Activated naive CD8-positive, alpha-beta T cell treated with anti-CD3 and anti-CD28 coated beads, Interleukin-2, amount 10 ng/mL, durations not matched to agents 7 days and 5 days (primary cell): ENCODE data around the gene PTER. TPM values are rescaled to one million over a fixed set of nuclear protein-coding genes. Genes with fewer than 3 reads are reported as not detected.
A peak's percentile ranks its signal among the peaks of the same experiment; 100 is the strongest.

Experiments
- ATAC-seq: fragments of 150-1000 bp; cut with Tn5 transposase; one replicate; pipeline ENCODE4 v1.10.0; 2021; ENCODE audit warnings: low read depth, moderate library complexity
- POLR2A ChIA-PET: fragments of 350-600 bp; sonication (Branson Sonifier 250); formaldehyde crosslinking; loops from one replicate; lab custom pipeline; 2021; ENCODE audit warnings: antibody characterized with exemption; lab: Charles Lee
- DNase-seq: peaks from one replicate; pipeline ENCODE4 v3.0.0; 2021
- H3K27ac Mint-ChIP-seq: one replicate; pipeline ENCODE4 v1.8.0; 2022; ENCODE audit warnings: mild to moderate bottlenecking, mixed read lengths
- H3K27me3 Mint-ChIP-seq: one replicate; pipeline ENCODE4 v1.8.0; 2022; ENCODE audit warnings: mild to moderate bottlenecking, moderate library complexity, mixed read lengths
- H3K36me3 Mint-ChIP-seq: one replicate; pipeline ENCODE4 v1.8.0; 2021; ENCODE audit warnings: mild to moderate bottlenecking, mixed read lengths
- H3K4me1 Mint-ChIP-seq: one replicate; pipeline ENCODE4 v1.8.0; 2021; ENCODE audit warnings: mixed read lengths
- H3K4me3 Mint-ChIP-seq: one replicate; pipeline ENCODE4 v1.8.0; 2022; ENCODE audit warnings: mild to moderate bottlenecking, moderate library complexity, mixed read lengths
- H3K9me3 Mint-ChIP-seq: one replicate; pipeline ENCODE4 v1.8.0; 2021; ENCODE audit warnings: mixed read lengths
- total RNA-seq, 2 experiments: library from RNA; stranded (reverse); gene quantifications; one replicate each; pipeline ENCODE4 v1.2.3, GENCODE V29; 2021

The PTER gene
- 10 to 100 TPM; 19.8 to 21.3 TPM for total RNA-seq

- ATAC-seq = peak; percentile 97
- H3K27ac Mint-ChIP-seq = peak within 1 kb of the TSS; percentile 94
- H3K9me3 Mint-ChIP-seq = no peaks in the 10 kb centered on the region
- H3K4me1 Mint-ChIP-seq = peaks cover 34% of the 10 kb centered on the region
- H3K4me3 Mint-ChIP-seq = peak within 1 kb of the TSS; percentile 91
- peak; percentile 98 for DNase-seq
- H3K27me3 Mint-ChIP-seq = peaks cover 19% of the 10 kb centered on the region
- POLR2A ChIA-PET = interaction anchor here (1.0 to 1.3 kb wide), 3 partner anchors 381 to 793 kb away, joined by 3 to 5 read pairs (median 4); partner anchors contain the start of genes MINDY3 and RSU1
- peaks cover 18% of the 10 kb centered on the region for H3K36me3 Mint-ChIP-seq
Observed at GRCh38 chr10:16436758-16437539, at the start of gene PTER. Gene PTER (plus strand): TSS chr10:16437010. CDS start chr10:16484385, 47,375 bp downstream.

- Mint-ChIP-seq H3K27me3 (peaks cover 3% of the 10 kb centered on the region), H3K9me3 (no peaks in the 10 kb centered on the region), H3K4me3 (no peak overlapping the region), H3K4me1 (no peaks in the 10 kb centered on the region), H3K27ac (no peak overlapping the region), H3K36me3 (no peaks in the 10 kb centered on the region)
- ATAC-seq = no peak
- POLR2A ChIA-PET = no interaction called here
- DNase-seq = no peak
Observed at GRCh38 chr10:16392531-16393069, 44.2 kb upstream of the PTER start.

- POLR2A ChIA-PET = no interaction called here
- H3K4me3 Mint-ChIP-seq = no peak overlapping the region
- no peaks in the 10 kb centered on the region for H3K9me3 Mint-ChIP-seq
Observed at GRCh38 chr10:16393271-16393858, 43.4 kb upstream of the PTER start.

GRCh38 chr10:16401416-16401815, 35.4 kb upstream of the PTER start:
- POLR2A ChIA-PET = no interaction called here
- Mint-ChIP-seq H3K27ac (no peak overlapping the region), H3K9me3 (no peaks in the 10 kb centered on the region), H3K4me1 (peaks cover 2% of the 10 kb centered on the region), H3K27me3 (no peaks in the 10 kb centered on the region), H3K4me3 (no peak overlapping the region), H3K36me3 (no peaks in the 10 kb centered on the region)
- no peak for ATAC-seq
- DNase-seq = no peak

More at GRCh38 chr10:16393271-16393858, 43.4 kb upstream of the PTER start:
- Mint-ChIP-seq H3K4me1 (no peaks in the 10 kb centered on the region), H3K36me3 (no peaks in the 10 kb centered on the region), H3K27me3 (peaks cover 3% of the 10 kb centered on the region), H3K27ac (no peak overlapping the region)
- ATAC-seq (no peak), DNase-seq (no peak)

GRCh38 chr10:16408379-16408778, 28.4 kb upstream of the PTER start:
- Mint-ChIP-seq H3K27me3 (peaks cover 6% of the 10 kb centered on the region), H3K27ac (no peak overlapping the region), H3K4me3 (no peak overlapping the region), H3K4me1 (peaks cover 4% of the 10 kb centered on the region), H3K9me3 (no peaks in the 10 kb centered on the region), H3K36me3 (no peaks in the 10 kb centered on the region)
- no peak for ATAC-seq
- POLR2A ChIA-PET = no interaction called here
- DNase-seq = no peak

- no peak for ATAC-seq
- H3K27me3 Mint-ChIP-seq = peaks cover 2% of the 10 kb centered on the region
- H3K9me3 Mint-ChIP-seq = no peaks in the 10 kb centered on the region
- POLR2A ChIA-PET = no interaction called here
- no peaks in the 10 kb centered on the region for H3K36me3 Mint-ChIP-seq
- no peak overlapping the region for H3K4me3 Mint-ChIP-seq
- no peak overlapping the region for H3K27ac Mint-ChIP-seq
- no peak for DNase-seq
- H3K4me1 Mint-ChIP-seq = peaks cover 2% of the 10 kb centered on the region
Observed at GRCh38 chr10:16417341-16417740, 19.5 kb upstream of the PTER start.

GRCh38 chr10:16423599-16423998, 13.2 kb upstream of the PTER start:
- Mint-ChIP-seq H3K36me3 (no peaks in the 10 kb centered on the region), H3K4me3 (no peak overlapping the region), H3K27ac (no peak overlapping the region), H3K27me3 (peaks cover 5% of the 10 kb centered on the region), H3K4me1 (no peaks in the 10 kb centered on the region), H3K9me3 (peaks cover 3% of the 10 kb centered on the region)
- POLR2A ChIA-PET = no interaction called here
- DNase-seq = no peak
- no peak for ATAC-seq

- H3K9me3 Mint-ChIP-seq = peaks cover 3% of the 10 kb centered on the region
- H3K27me3 Mint-ChIP-seq = peaks cover 5% of the 10 kb centered on the region
Observed at GRCh38 chr10:16425449-16425848, 11.4 kb upstream of the PTER start.

GRCh38 chr10:16429539-16429938, 7.3 kb upstream of the PTER start:
- Mint-ChIP-seq H3K27me3 (peaks cover 14% of the 10 kb centered on the region), H3K4me3 (no peak overlapping the region), H3K9me3 (peaks cover 3% of the 10 kb centered on the region), H3K4me1 (no peaks in the 10 kb centered on the region), H3K27ac (no peak overlapping the region), H3K36me3 (no peaks in the 10 kb centered on the region)
- no peak for ATAC-seq
- POLR2A ChIA-PET = no interaction called here
- no peak for DNase-seq

More at GRCh38 chr10:16425449-16425848, 11.4 kb upstream of the PTER start:
- Mint-ChIP-seq H3K36me3 (no peaks in the 10 kb centered on the region), H3K27ac (no peak overlapping the region), H3K4me3 (no peak overlapping the region), H3K4me1 (no peaks in the 10 kb centered on the region)
- DNase-seq (no peak), ATAC-seq (no peak)
- POLR2A ChIA-PET = no interaction called here

GRCh38 chr10:16436367-16436757, 448 bp upstream of the PTER start:
- POLR2A ChIA-PET = interaction anchor here (0.6 to 1.1 kb wide), 2 partner anchors 381 to 590 kb away, joined by 3 to 5 read pairs; partner anchors contain the start of gene RSU1

GRCh38 chr10:16437540-16437894, 707 bp downstream of the PTER start:
- Mint-ChIP-seq H3K27ac (peak overlapping the region; percentile 94), H3K4me1 (peaks cover 34% of the 10 kb centered on the region), H3K36me3 (peaks cover 18% of the 10 kb centered on the region), H3K4me3 (peak overlapping the region; percentile 91), H3K9me3 (no peaks in the 10 kb centered on the region), H3K27me3 (peaks cover 19% of the 10 kb centered on the region)
- POLR2A ChIA-PET = interaction anchor here (1.0 to 1.3 kb wide), 4 partner anchors 380 to 792 kb away, joined by 3 to 5 read pairs (median 4); partner anchors contain the start of genes MINDY3 and RSU1
- ATAC-seq = no peak
- no peak for DNase-seq

More at GRCh38 chr10:16436367-16436757, 448 bp upstream of the PTER start:
- Mint-ChIP-seq H3K27ac (peak overlapping the region; percentile 94), H3K27me3 (peaks cover 19% of the 10 kb centered on the region), H3K4me3 (peak overlapping the region; percentile 91), H3K4me1 (peaks cover 32% of the 10 kb centered on the region), H3K36me3 (peaks cover 14% of the 10 kb centered on the region), H3K9me3 (no peaks in the 10 kb centered on the region)
- ATAC-seq (peak; percentile 10), DNase-seq (peak; percentile 42)

- Mint-ChIP-seq H3K27me3 (peaks cover 8% of the 10 kb centered on the region), H3K4me3 (no peak overlapping the region), H3K9me3 (no peaks in the 10 kb centered on the region), H3K4me1 (peaks cover 36% of the 10 kb centered on the region), H3K27ac (no peak overlapping the region), H3K36me3 (peaks cover 23% of the 10 kb centered on the region)
- POLR2A ChIA-PET = interaction anchor here (0.6 kb wide), 1 partner anchor 492 kb away, joined by 3 read pairs; no protein-coding TSS in a partner anchor
- DNase-seq (no peak), ATAC-seq (no peak)
Observed at GRCh38 chr10:16439295-16439694, 2.5 kb downstream of the PTER start.

- Mint-ChIP-seq H3K4me3 (no peak overlapping the region), H3K4me1 (peaks cover 36% of the 10 kb centered on the region), H3K36me3 (peaks cover 28% of the 10 kb centered on the region), H3K9me3 (no peaks in the 10 kb centered on the region), H3K27ac (no peak overlapping the region), H3K27me3 (peaks cover 2% of the 10 kb centered on the region)
- POLR2A ChIA-PET = no interaction called here
- no peak for DNase-seq
- ATAC-seq = no peak
Observed at GRCh38 chr10:16440396-16441133, 3.8 kb downstream of the PTER start.
